CD14-positive monocyte (primary cell): ENCODE results near the gene CFAP206. TPM values are rescaled to one million over a fixed set of nuclear protein-coding genes. Genes with fewer than 3 reads are reported as not detected.
A peak's percentile ranks its signal among the peaks of the same experiment; 100 is the strongest.

ENCODE experiments used
- DNase-seq, 3 donors: peaks; one replicate each; pipeline ENCODE4 v3.0.0-alpha.2; 2011 to 2022
- H2AFZ ChIP-seq: 2 replicates; pipeline ENCODE4 v1.6.0; 2012; ENCODE audit warnings: mild to moderate bottlenecking, low read depth, low read length, inconsistent platforms; ENCODE audit not compliant: insufficient read depth, poor library complexity, severe bottlenecking
- H3K27ac ChIP-seq, 2 donors: 1 replicate in 1 of 2; 2 replicates in 1 of 2; pipeline ENCODE4 v1.5.1; 2012 to 2013; ENCODE audit warnings: low read length in 2 of 2, control low read depth in 1 of 2, inconsistent platforms in 1 of 2, low read depth in 1 of 2, mild to moderate bottlenecking in 1 of 2
- H3K27me3 ChIP-seq, 2 donors: one replicate each; pipeline versions ENCODE4 v1.6.0 to v1.6.1; 2011 to 2013; ENCODE audit warnings: low read length in 2 of 2; ENCODE audit not compliant: control insufficient read depth in 2 of 2, insufficient read depth in 2 of 2
- H3K36me3 ChIP-seq, 2 donors: replicated peaks in 1 of 2; 1 replicate in 1 of 2; 2 replicates in 1 of 2; pipeline versions ENCODE4 v1.5.1 to v1.6.1; 2012 to 2013; ENCODE audit warnings: low read length in 2 of 2, control low read depth in 1 of 2, inconsistent platforms in 1 of 2, mild to moderate bottlenecking in 1 of 2; ENCODE audit not compliant: insufficient read depth in 2 of 2, control insufficient read depth in 1 of 2
- H3K4me1 ChIP-seq, 2 donors: 1 replicate in 1 of 2; 2 replicates in 1 of 2; pipeline versions ENCODE4 v1.5.1 to v1.6.1; 2012 to 2013; ENCODE audit warnings: low read length in 2 of 2, control low read depth in 1 of 2, inconsistent platforms in 1 of 2, mild to moderate bottlenecking in 1 of 2, moderate library complexity in 1 of 2; ENCODE audit not compliant: insufficient read depth in 2 of 2, control insufficient read depth in 1 of 2
- H3K4me2 ChIP-seq: replicated peaks from 2 replicates; pipeline ENCODE3; 2012; ENCODE audit warnings: low read length, moderate library complexity, mild to moderate bottlenecking; ENCODE audit not compliant: poor library complexity, severe bottlenecking; ENCODE audit errors: extremely low read depth
- H3K4me3 ChIP-seq, 3 experiments: fragments of 200-600 bp in 1 of 3; sonication (generic) in 1 of 3; replicated peaks in 1 of 3; 1 replicate in 2 of 3; 2 replicates in 1 of 3; pipeline ENCODE4 v1.5.1; 2011 to 2013; ENCODE audit warnings: low read length in 3 of 3, mild to moderate bottlenecking in 3 of 3, control low read depth in 2 of 3, low read depth in 2 of 3, inconsistent platforms in 1 of 3, moderate library complexity in 1 of 3
- H3K79me2 ChIP-seq: 2 replicates; pipeline ENCODE4 v1.6.0; 2012; ENCODE audit warnings: mild to moderate bottlenecking, control low read depth, inconsistent platforms, low read length, moderate library complexity; ENCODE audit not compliant: insufficient read depth
- H3K9ac ChIP-seq: 2 replicates; pipeline ENCODE4 v1.6.0; 2017; ENCODE audit warnings: low read length, mild to moderate bottlenecking; ENCODE audit not compliant: insufficient read depth, poor library complexity, severe bottlenecking
- H3K9me3 ChIP-seq, 2 donors: replicated peaks in 1 of 2; 1 replicate in 1 of 2; 2 replicates in 1 of 2; pipeline versions ENCODE4 v1.5.1 to v1.6.1; 2012 to 2013; ENCODE audit warnings: low read length in 2 of 2, control low read depth in 1 of 2; ENCODE audit not compliant: control insufficient read depth in 1 of 2, insufficient read depth in 1 of 2
- H4K20me1 ChIP-seq: 2 replicates; pipeline ENCODE4 v1.6.0; 2012; ENCODE audit warnings: mild to moderate bottlenecking, low read length, control low read depth, moderate library complexity; ENCODE audit not compliant: insufficient read depth
- H3K27ac Mint-ChIP-seq, 7 donors: one replicate each; pipeline ENCODE4 v1.8.0; 2020; ENCODE audit warnings: mild to moderate bottlenecking in 7 of 7, mixed read lengths in 7 of 7, moderate library complexity in 6 of 7, inconsistent platforms in 2 of 7
- H3K27me3 Mint-ChIP-seq, 3 donors: one replicate each; pipeline ENCODE4 v1.8.0; 2021 to 2022; ENCODE audit warnings: low read depth in 3 of 3, mild to moderate bottlenecking in 3 of 3, mixed read lengths in 3 of 3, moderate library complexity in 3 of 3, inconsistent platforms in 1 of 3
- H3K36me3 Mint-ChIP-seq, 2 donors: one replicate each; pipeline ENCODE4 v1.8.0; 2020; ENCODE audit warnings: mixed read lengths in 2 of 2, inconsistent platforms in 1 of 2, mild to moderate bottlenecking in 1 of 2
- H3K4me1 Mint-ChIP-seq: one replicate; pipeline ENCODE4 v1.8.0; 2020; ENCODE audit warnings: mild to moderate bottlenecking, mixed read lengths
- H3K4me3 Mint-ChIP-seq, 2 donors: one replicate each; pipeline ENCODE4 v1.8.0; 2020; ENCODE audit warnings: mild to moderate bottlenecking in 2 of 2, mixed read lengths in 2 of 2, moderate library complexity in 1 of 2
- H3K9me3 Mint-ChIP-seq, 7 donors: one replicate each; pipeline ENCODE4 v1.8.0; 2020 to 2022; ENCODE audit warnings: mixed read lengths in 7 of 7, mild to moderate bottlenecking in 6 of 7, moderate library complexity in 6 of 7, inconsistent platforms in 2 of 7
- CTCF ChIP-seq: fragments of 200-600 bp; IDR thresholded peaks from one replicate; pipeline ENCODE4 v1.8.0; 2022; ENCODE audit warnings: antibody characterized with exemption, mild to moderate bottlenecking
- WGBS: methylation state at CpG from one replicate; pipeline ENCODE4 v1.1.5; 2013; ENCODE audit warnings: missing lambda C conversion rate; ENCODE audit not compliant: insufficient coverage; 5-methylcytosine and 5-hydroxymethylcytosine counted together
- intact Hi-C, 2 donors: fragments of 100-400 bp; cut with micrococcal nuclease; formaldehyde crosslinking; loops; one replicate each; pipeline versions ENCODE4 v1.15.0 to v1.15.1; 2023
- polyA plus RNA-seq, 3 donors: library from polyadenylated mRNA; depleted of rRNA in 1 of 3; unstranded in 2 of 3; stranded (reverse) in 1 of 3; fragments of 300-500 nt in 2 of 3; fragments of >200 nt in 1 of 3; fragmentation: Illumina TruSeq in 2 of 3; gene quantifications; 1 replicate in 2 of 3; 2 replicates in 1 of 3; pipeline ENCODE4 v1.2.3, GENCODE V29; 2012 to 2021

Gene CFAP206
- polyA plus RNA-seq, 3 donors = not detected

GRCh38 chr6:87393026-87393622 lies 14.6 kb upstream of the CFAP206 start:
- DNase-seq = peak; percentile 61 to 75 (median 65)
- Histone ChIP-seq H3K79me2 (no peaks in the 10 kb centered on the region), H3K4me3 (no peak overlapping the region), H2AFZ (no peak overlapping the region), H3K27ac (no peak overlapping the region), H3K4me1 (peaks cover 8 to 10% of the 10 kb centered on the region in 2 donors), H3K27me3 (no peaks in the 10 kb centered on the region), H3K9me3 (no peaks in the 10 kb centered on the region), H3K4me2 (no peak overlapping the region), H4K20me1 (no peaks in the 10 kb centered on the region), H3K9ac (no peak overlapping the region), H3K36me3 (no peaks in the 10 kb centered on the region)
- Mint-ChIP-seq H3K9me3 (no peaks in the 10 kb centered on the region), H3K36me3 (no peaks in the 10 kb centered on the region), H3K4me1 (peaks cover 10% of the 10 kb centered on the region), H3K4me3 (no peak overlapping the region), H3K27ac (no peak overlapping the region), H3K27me3 (peaks cover 0 to 2% (median 1%) of the 10 kb centered on the region in 3 donors)
- TF ChIP-seq CTCF = peak; percentile 88
- intact Hi-C loops = no loop called here
- WGBS = no CpG with 5 or more reads among the region's 2 CpGs

- Mint-ChIP-seq H3K27ac (no peak overlapping the region), H3K27me3 (peaks cover 0 to 2% (median 1%) of the 10 kb centered on the region in 3 donors), H3K4me3 (no peak overlapping the region), H3K4me1 (peaks cover 10% of the 10 kb centered on the region), H3K9me3 (no peaks in the 10 kb centered on the region), H3K36me3 (no peaks in the 10 kb centered on the region)
- H3K36me3 ChIP-seq = no peaks in the 10 kb centered on the region
- intact Hi-C loops = no loop called here
- H3K9ac ChIP-seq = no peak overlapping the region
- WGBS = no CpG with 5 or more reads among the region's 2 CpGs
- H3K27ac ChIP-seq = no peak overlapping the region
- TF ChIP-seq CTCF = no peak
- peaks cover 8 to 10% of the 10 kb centered on the region in 2 donors for H3K4me1 ChIP-seq
- no peaks in the 10 kb centered on the region for H3K9me3 ChIP-seq
- H2AFZ ChIP-seq = no peak overlapping the region
- H3K4me2 ChIP-seq = no peak overlapping the region
- no peaks in the 10 kb centered on the region for H4K20me1 ChIP-seq
- no peaks in the 10 kb centered on the region for H3K79me2 ChIP-seq
- no peak overlapping the region for H3K4me3 ChIP-seq
- no peak for DNase-seq
- H3K27me3 ChIP-seq = no peaks in the 10 kb centered on the region
Measured at GRCh38 chr6:87395431-87395830, 12.3 kb upstream of the CFAP206 start.
